GM19467 (cell line): ENCODE results near the gene RAPGEF2.

Experiments used
- ATAC-seq: cut with Tn5 transposase; IDR thresholded peaks from one replicate; pipeline ENCODE4 v1.9.1; 2021; ENCODE audit warnings: mild to moderate bottlenecking, moderate library complexity; ENCODE audit not compliant: unreplicated experiment

The RAPGEF2 gene

GRCh38 chr4:159193046-159193620 is 90.3 kb downstream of the RAPGEF2 start:
- ATAC-seq, result no peak

- ATAC-seq, result no peak
Measured at GRCh38 chr4:159195361-159195769, 92.5 kb downstream of the RAPGEF2 start.

- ATAC-seq, result no peak
Measured at GRCh38 chr4:159197260-159197884, 94.5 kb downstream of the RAPGEF2 start.

GRCh38 chr4:159197885-159198269 is 95.0 kb downstream of the RAPGEF2 start:
- ATAC-seq, result no peak

GRCh38 chr4:159199826-159200225 is 96.9 kb downstream of the RAPGEF2 start:
- ATAC-seq, result no peak

- no peak for ATAC-seq
Measured at GRCh38 chr4:159201168-159201567, 98.3 kb downstream of the RAPGEF2 start.

GRCh38 chr4:159204566-159204965 is 101.7 kb downstream of the RAPGEF2 start:
- ATAC-seq, result no peak

GRCh38 chr4:159205466-159205865 is 102.6 kb downstream of the RAPGEF2 start:
- no peak for ATAC-seq

- ATAC-seq, result peak; percentile 85
Measured at GRCh38 chr4:159206427-159206871, 103.6 kb downstream of the RAPGEF2 start.

- no peak for ATAC-seq
Measured at GRCh38 chr4:159209249-159209648, 106.4 kb downstream of the RAPGEF2 start.

GRCh38 chr4:159210975-159211374 is 108.1 kb downstream of the RAPGEF2 start:
- no peak for ATAC-seq

GRCh38 chr4:159212675-159213293 is 109.9 kb downstream of the RAPGEF2 start:
- ATAC-seq, result no peak

- ATAC-seq, result no peak
Measured at GRCh38 chr4:159216834-159217233, 114.0 kb downstream of the RAPGEF2 start.

- ATAC-seq, result no peak
Measured at GRCh38 chr4:159219862-159220261, 117.0 kb downstream of the RAPGEF2 start.

GRCh38 chr4:159220353-159220752 is 117.5 kb downstream of the RAPGEF2 start:
- no peak for ATAC-seq

GRCh38 chr4:159221280-159221679 is 118.4 kb downstream of the RAPGEF2 start:
- ATAC-seq, result no peak

GRCh38 chr4:159222043-159222552 is 119.2 kb downstream of the RAPGEF2 start:
- ATAC-seq, result no peak

- ATAC-seq, result no peak
Measured at GRCh38 chr4:159224408-159224807, 121.5 kb downstream of the RAPGEF2 start.

GRCh38 chr4:159227378-159227777 is 124.5 kb downstream of the RAPGEF2 start:
- no peak for ATAC-seq

GRCh38 chr4:159227984-159228383 is 125.1 kb downstream of the RAPGEF2 start:
- no peak for ATAC-seq

GRCh38 chr4:159229164-159229563 is 126.3 kb downstream of the RAPGEF2 start:
- no peak for ATAC-seq

- ATAC-seq, result peak; percentile 48
Measured at GRCh38 chr4:159232465-159233106, 129.7 kb downstream of the RAPGEF2 start.
